D721Med (cell line): ENCODE data around the gene GRIK4.

Experiments
- DNase-seq: peaks from one replicate; pipeline ENCODE4 v3.0.0; 2011; ENCODE audit warnings: low spot score; ENCODE audit not compliant: insufficient read length
- FAIRE-seq: peaks from 2 replicates; lab custom pipeline; 2011; peaks lifted over from hg19 to GRCh38; lab: Jason Lieb, UNC
- TF ChIP-seq, protein P1 (sequence below): IDR thresholded peaks from 2 replicates; pipeline ENCODE4 v1.5.1; 2012; ENCODE audit warnings: mild to moderate bottlenecking, control low read depth; ENCODE audit not compliant: insufficient read depth; ENCODE audit errors: missing control alignments

The GRIK4 gene

DNA sequence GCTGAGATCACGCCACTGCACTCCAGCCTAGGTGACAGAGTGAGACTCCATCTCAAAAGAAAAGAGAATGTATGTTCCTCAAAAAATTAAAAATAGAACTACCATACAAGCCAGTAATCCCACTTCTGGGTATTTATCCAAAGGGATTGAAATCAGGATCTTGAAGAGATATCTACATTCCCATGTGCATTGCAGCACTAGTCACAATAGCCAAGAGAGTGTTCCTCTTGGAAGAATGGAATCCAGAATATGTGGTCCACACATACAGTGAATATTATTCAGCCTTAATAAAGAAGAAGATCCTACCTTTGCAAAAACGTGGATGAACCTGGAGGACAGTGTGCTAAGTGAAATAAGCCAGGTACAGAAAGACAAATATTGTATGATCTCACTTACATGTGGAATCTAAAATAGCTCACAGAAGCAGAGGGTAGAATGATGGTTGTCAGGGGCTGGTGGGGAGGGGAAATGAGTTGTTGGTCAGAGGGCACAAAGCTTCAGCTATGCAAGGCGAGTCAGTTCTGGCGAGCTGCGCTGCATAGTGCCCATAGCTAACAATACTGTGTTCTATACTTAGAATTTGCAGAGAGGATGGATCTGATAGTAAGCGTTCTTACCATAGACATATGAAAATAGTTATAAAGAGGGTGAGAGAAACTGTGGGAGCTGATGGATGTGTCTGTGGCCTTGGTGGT, 32.1 kb downstream of the GRIK4 start:
- FAIRE-seq: no peak
- DNase-seq: no peak
- TF ChIP-seq, protein P1, sequence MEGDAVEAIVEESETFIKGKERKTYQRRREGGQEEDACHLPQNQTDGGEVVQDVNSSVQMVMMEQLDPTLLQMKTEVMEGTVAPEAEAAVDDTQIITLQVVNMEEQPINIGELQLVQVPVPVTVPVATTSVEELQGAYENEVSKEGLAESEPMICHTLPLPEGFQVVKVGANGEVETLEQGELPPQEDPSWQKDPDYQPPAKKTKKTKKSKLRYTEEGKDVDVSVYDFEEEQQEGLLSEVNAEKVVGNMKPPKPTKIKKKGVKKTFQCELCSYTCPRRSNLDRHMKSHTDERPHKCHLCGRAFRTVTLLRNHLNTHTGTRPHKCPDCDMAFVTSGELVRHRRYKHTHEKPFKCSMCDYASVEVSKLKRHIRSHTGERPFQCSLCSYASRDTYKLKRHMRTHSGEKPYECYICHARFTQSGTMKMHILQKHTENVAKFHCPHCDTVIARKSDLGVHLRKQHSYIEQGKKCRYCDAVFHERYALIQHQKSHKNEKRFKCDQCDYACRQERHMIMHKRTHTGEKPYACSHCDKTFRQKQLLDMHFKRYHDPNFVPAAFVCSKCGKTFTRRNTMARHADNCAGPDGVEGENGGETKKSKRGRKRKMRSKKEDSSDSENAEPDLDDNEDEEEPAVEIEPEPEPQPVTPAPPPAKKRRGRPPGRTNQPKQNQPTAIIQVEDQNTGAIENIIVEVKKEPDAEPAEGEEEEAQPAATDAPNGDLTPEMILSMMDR: no peak

DNA sequence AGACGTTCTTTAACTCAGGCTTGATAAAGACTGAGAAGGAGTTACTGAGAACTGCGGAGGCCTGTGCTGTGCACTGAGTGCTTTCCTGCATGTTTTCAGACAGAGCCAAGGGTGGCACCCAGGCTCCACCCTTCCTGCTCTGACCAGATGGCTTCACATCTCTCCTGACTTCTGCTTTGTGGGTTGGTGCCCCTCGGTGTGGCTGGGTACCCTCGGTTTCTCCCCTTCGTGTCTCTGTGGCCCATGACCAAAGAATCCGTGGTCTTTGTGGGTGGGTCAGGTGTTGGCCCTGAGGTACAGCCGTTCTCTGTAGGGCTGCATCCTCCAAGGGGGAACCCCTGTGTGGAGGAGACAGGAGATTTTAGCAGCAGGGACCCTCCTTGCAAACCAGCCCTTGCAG, 34.3 kb downstream of the GRIK4 start:
- DNase-seq: no peak
- FAIRE-seq: no peak
- TF ChIP-seq, protein P1: no peak

DNA sequence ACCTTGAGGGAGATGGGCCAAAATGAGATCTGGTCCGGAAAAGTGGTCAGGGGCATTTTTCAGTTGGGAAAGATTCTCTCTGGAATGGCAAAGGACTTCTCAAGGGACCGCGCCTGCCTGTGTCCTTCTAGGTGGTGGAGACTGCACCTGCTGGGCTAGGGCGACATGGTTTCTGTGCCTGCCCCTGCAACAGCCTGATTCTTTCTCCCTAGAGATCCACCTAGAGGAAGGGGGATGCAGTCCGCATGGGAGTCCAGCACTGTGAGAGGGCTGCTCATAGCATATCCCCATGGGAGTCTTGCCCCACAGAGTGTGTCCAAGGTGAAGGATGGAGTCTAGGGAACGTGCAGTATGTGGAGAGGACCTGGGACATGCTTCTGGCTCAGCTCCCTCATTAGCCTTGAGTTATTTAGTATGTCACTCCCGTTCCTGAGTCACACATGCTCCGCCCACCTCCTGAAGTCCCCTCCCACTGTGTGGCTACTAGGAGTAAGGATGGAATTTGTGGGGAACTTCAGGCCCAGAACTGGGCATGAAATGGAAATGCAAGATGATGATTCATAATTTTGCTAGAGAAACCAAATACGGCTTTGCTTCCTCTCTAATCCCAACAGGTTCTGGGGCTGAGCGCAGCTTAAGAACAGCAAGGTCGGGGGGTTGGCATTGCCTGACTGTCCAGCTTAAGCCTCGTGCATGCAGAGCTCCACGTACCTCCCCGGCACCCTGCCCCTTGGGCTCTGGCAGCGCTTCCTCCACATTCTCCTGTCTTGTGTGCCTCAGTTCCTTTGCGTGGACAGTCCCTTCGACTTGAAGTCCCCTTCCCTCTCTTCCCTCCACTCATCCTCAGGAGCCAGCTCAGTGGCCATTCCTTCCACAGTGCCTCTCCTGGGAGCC, 35.0 kb downstream of the GRIK4 start:
- no peak for DNase-seq
- TF ChIP-seq, protein P1: no peak
- FAIRE-seq: no peak

DNA sequence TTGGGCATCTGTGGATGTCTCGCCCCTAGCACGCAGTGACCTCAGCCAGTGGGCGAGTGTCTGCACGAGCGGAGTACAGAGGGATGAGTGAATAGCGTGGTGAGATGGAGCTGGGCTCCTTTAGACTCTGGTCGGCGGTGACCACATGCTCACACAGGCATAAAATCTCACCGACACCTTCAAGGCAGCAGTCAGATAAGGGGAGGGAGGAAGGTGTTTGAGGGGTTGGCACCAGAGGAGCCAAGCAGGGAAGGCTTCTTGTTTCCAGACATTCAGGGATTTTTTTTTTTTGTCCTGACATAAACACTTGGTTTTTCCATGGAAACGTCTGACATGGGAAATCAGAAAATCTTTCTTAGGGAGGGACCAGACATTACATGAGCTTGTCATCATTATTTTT, 35.8 kb downstream of the GRIK4 start:
- DNase-seq: no peak
- FAIRE-seq: no peak
- TF ChIP-seq, protein P1: no peak

DNA sequence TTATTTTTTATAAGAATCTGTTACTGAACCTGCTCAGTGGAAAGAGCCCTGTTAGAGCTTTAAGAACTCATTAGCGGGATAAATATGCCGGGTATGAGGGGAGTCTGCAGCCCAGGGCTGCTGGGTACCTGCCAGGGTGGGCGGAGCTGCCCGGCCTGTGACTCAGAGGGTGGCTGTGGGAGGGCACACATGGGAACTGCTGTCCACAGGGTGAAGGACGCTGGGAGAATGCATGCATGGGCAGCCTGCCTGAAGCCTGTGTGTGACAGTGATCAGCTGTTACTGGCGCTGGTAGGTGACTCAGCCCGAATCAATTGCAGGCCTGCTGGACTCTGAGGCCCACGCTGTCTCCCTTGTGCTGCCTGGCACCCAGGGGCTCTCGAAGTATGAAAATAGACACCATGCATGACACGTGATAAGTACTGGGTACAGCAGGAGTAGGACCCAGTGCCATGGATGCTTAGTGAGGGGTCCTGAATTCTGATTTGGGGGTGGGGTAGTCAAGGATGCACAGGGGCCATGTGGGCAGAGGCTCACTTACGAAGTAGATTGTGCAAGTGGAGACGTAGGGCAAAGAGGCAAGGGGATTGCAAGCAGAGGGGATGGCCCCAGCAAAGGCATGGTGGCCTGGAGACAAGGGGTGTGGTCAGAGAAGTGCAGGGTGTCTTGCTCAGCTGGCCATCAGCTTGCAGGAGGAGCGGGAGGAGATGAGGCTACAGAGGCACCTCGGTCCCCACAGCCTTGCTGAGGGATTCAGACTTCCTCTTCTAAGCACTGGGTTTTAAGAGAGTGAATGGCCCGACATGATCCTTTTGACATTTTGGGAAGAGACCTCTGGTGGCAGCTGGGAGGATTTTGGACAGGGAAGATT, 36.5 kb downstream of the GRIK4 start:
- TF ChIP-seq, protein P1: peak; percentile 10
- DNase-seq: no peak
- FAIRE-seq: no peak

DNA sequence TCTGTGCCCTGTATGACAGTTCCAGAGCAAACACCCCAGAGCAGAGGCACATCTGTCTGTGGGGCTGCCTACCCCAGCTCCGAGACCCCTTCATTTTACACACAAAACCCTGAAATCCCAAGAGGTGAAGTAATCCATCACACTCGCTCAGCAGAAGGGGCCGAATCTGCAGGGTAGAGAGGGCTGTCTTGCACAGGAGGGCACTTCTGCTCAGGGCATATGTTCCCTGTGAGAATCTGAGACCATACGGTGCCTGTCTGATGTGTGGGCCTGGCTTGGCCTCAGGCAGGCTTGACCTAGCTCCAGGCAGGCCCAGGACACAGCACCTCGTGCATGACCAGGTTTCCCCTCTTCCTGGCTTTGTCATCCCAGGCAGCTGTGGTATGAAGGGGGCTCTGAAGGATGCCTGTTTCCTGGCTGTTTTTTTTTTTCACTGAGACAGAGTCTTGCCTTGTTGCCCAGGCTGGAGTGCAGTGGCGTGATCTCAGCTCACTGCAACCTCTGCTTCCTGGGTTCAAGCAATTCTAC, 37.2 kb downstream of the GRIK4 start:
- no peak for DNase-seq
- FAIRE-seq: no peak
- TF ChIP-seq, protein P1: no peak
